DMS79 treated with DMSO at 0.1 percent for 48 hours (cell line): ENCODE data around the gene HUWE1.
"Not testable (repeated sequence)": the region's sequence is repeated elsewhere in the genome, so short reads cannot be mapped to it uniquely, and the experiment has no call there.

ENCODE experiments used
- DNase-seq: peaks from one replicate; lab custom pipeline; 2025; lab: John Stamatoyannopoulos, UW

Gene HUWE1, protein sequence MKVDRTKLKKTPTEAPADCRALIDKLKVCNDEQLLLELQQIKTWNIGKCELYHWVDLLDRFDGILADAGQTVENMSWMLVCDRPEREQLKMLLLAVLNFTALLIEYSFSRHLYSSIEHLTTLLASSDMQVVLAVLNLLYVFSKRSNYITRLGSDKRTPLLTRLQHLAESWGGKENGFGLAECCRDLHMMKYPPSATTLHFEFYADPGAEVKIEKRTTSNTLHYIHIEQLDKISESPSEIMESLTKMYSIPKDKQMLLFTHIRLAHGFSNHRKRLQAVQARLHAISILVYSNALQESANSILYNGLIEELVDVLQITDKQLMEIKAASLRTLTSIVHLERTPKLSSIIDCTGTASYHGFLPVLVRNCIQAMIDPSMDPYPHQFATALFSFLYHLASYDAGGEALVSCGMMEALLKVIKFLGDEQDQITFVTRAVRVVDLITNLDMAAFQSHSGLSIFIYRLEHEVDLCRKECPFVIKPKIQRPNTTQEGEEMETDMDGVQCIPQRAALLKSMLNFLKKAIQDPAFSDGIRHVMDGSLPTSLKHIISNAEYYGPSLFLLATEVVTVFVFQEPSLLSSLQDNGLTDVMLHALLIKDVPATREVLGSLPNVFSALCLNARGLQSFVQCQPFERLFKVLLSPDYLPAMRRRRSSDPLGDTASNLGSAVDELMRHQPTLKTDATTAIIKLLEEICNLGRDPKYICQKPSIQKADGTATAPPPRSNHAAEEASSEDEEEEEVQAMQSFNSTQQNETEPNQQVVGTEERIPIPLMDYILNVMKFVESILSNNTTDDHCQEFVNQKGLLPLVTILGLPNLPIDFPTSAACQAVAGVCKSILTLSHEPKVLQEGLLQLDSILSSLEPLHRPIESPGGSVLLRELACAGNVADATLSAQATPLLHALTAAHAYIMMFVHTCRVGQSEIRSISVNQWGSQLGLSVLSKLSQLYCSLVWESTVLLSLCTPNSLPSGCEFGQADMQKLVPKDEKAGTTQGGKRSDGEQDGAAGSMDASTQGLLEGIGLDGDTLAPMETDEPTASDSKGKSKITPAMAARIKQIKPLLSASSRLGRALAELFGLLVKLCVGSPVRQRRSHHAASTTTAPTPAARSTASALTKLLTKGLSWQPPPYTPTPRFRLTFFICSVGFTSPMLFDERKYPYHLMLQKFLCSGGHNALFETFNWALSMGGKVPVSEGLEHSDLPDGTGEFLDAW (N-terminal part only)

DNA sequence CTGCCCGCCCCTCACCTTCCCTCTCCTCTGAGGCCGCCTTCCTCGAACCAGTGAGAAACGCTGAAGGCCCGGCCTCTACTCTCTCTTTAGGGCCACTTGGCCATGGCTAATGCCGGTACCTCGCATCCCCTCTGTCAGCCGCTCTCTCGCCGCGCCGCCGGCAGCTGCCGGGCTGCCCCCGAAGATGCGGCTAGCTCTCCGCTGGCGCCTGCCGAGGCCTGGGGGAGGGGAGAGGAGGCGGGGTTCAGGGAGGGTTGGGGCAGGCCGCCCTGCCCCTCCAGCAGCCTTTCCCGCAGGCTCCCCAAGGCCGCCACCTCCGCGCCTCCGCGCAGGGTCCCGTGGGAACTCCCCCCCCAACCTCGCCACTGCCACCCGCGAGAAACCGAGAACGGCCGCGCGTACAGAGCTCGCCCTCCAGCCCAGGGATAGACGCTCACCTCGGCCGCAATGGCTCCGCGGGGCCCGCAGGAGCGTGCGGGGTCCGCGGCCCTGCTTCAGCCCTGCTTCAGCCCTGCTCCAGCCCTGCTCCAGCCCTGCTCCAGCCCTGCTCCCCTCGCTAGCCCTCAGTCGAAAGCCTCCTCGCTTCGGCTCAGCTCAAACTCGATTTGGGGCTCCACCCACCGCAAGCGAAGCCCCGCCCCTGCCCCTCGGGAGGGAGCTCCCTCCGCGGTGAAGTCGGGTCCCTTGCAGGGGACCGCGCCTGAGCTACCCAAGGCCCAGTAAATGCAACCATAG is at the start of gene HUWE1:
Gene HUWE1, minus strand, starts transcription at position 569 of the 735 bp plus-strand sequence. CDS start 32,612 bp downstream, outside the sequence.
- DNase-seq: peak; percentile 38

DNA sequence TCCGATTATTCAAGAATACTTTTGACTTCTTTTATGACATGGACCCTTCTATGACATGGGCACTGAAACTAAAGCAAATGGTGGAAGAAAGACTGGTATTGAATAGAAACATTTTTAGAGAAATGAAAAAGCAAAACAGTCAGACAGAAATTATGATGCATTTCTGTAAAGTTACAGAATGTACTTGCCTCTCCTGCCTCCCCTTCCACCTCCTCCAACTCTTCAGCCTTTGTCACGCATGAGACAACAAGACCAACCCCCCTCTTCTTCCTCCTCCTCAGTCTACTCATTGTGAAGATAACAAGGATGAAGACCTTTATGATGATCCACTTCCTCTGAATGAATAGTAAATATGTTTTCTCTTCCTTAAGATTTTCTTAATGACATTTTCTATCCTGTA is 46.3 kb upstream of the HUWE1 start:
- DNase-seq: no peak

DNA sequence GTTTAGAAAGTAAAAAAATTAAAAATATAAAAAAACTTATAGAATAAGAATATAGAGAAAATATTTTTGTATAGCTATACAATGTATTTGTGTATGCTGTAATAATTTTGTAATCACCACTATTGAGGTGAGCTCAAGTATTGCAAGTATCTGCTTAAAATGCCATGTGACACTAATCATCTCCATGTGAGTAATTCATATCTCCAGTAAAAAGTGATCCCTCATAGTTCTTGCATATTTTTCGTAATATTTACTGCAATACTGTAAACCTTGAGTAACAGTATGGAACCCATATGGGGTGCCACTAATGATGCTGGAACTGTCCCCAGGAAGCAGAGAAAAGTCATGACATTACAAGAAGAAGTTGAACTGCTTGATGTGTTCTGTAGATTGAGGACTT is 43.2 kb upstream of the HUWE1 start:
- no peak for DNase-seq

DNA sequence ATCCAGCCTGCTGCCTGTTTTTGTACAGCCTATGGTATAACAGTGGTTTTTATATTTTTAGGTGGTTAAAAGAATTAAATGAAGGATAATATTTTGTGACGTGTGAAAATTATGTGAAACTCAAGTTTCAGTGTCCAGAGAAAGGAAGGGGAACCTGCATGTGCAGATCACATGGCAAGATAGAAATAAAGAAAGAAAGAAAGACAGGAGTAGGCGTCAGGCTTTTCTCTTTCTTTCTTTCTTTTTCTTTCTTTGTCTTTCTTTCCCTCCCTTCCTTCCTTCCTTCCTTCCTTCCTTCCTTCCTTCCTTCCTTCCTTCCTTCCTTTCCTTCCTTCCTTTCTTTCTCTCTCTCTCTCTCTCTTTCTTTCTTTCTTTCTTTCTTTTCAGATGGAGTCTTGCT is 42.0 kb upstream of the HUWE1 start:
- DNase-seq: no peak

DNA sequence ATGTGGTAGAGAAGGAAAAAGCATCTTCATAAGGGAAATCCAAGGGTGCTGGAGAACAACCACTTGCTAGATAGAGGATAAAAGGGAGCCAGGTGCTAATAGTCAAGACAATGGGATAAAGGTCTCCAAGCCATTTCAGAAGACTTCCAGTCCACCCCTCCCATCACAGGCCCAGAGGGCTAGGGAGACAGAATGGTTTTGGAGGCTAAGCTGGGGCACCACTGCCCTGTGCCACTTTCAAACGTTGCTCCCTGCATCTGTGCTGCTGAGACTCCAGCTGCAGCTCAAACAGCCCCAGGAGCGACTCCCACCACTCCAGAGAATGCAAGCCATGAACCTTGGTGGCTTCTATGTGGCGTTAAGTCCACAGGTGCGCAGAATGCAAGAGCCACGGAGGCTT is 38.4 kb upstream of the HUWE1 start:
- no peak for DNase-seq

DNA sequence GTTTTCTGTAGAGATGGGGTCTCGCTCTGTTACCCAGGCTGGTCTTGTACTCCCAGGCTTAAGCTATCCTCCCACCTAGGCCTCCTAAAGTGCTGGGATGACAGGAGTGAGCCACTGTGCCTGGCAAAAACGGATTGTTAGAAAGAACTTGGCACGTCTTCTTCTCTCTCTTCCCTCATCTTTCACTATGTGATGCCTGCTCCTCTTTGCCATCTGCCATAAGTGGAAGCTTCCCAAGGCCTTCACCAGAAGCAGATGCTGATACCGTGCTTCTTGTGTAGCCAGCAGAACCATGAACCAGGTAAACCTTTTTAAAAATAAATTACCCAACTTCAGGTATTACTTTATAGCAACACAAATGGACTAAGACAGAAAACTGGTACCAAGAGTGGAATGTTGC is 36.9 kb upstream of the HUWE1 start:
- DNase-seq: no peak

DNA sequence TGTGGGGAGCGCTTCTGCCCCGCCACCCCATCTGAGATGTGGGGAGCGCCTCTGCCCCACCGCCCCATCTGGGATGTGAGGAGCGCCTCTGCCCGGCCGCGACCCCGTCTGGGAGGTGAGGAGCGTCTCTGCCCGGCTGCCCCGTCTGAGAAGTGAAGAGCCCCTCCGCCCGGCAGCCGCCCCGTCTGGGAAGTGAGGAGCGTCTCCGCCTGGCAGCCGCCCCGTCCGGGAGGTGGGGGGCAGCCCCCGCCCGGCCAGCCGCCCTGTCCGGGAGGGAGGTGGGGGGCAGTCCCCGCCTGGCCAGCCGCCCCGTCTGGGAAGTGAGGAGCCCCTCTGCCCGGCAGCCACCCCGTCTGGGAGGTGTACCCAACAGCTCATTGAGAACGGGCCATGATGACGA is 35.1 kb upstream of the HUWE1 start:
- DNase-seq: not testable (repeated sequence)

DNA sequence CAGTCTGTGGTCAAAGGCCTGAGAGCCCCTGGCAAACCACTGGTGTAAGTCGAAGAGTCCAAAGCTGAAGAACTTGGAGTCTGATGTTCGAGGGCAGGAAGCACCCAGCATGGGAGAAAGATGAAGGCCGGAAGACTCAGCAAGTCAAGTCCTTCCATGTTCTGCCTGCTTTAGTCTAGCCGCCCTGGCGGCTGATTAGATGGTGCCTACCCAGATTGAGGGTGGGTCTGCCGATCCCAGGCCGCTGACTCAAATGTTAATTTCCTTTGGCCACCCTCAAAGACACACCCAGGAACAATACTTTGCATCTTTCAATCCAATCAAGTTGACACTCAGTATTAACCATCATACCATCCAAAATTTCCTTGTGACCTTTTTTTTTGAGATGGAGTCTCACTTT is 33.1 kb upstream of the HUWE1 start:
- not testable (repeated sequence) for DNase-seq

DNA sequence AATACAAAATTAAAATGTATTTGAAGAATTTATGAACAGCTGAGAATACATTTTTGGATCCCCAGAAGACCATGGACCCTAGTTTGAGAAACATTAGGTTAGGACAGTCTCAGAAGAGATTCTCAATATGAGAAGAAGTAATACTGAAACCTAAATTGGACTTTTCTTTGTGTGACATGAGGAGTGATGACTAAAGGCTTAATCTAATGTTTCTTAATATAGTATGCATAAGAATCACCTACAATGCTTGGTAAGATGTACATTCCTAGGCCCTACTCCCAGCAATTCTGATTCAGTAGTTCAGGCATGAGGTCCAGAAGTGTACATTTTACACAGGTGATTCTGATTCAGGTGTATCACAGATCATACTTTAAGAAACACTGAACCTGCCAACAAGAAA is 31.6 kb upstream of the HUWE1 start:
- no peak for DNase-seq

DNA sequence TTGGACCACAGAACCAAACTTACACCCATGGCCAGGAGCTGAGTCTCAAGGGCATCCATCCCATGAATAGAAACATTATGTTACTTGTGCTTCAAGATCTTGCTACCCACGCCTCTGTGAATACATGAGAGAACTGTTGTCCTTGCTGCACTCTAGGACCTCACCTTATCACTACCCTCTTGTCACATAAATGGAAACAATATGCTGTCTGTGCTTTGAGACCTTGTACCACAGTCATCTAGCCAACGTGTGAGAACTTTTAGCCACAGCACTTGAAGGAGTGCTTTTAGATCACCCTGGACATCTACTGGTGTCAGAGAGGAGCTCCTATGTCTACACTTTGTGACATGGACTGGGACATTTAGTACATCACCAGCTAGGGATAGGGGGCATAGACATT is 30.7 kb upstream of the HUWE1 start:
- DNase-seq: no peak

DNA sequence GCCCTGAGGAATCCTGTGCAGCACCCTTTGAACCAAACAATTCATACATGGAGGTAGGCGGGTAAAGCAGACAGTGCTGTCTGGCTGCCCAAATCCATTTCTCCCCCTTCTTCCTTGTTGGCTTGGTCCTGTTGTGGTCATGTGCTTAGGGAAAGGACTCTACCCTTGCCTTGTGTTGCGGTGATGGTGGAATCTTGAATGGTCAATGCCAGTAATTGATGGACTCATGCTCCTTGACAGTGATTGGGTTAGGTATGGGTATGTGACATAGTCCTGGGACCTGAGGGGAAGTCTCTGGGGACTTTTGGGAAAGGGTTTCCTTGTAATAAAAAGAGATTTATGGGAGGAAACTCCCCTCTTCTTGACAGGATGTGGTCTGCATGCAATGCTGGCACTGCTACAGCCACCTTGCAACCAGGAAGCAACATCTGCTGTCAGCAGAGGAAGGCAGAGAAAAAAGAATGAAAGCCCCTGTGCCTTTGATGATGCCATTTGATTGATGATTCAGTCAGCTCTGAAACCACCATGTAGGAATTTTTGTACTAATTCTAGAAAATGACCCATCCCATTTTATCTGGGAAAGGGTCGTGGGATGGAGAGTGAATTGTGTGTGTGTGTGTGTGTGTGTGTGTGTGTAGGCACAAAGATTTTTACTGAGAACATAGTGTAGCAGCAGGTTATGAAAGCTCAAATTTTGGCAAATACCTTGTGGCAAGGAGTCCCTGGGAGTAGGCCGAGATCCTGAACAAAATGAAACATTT is 30.0 kb upstream of the HUWE1 start:
- DNase-seq: no peak

DNA sequence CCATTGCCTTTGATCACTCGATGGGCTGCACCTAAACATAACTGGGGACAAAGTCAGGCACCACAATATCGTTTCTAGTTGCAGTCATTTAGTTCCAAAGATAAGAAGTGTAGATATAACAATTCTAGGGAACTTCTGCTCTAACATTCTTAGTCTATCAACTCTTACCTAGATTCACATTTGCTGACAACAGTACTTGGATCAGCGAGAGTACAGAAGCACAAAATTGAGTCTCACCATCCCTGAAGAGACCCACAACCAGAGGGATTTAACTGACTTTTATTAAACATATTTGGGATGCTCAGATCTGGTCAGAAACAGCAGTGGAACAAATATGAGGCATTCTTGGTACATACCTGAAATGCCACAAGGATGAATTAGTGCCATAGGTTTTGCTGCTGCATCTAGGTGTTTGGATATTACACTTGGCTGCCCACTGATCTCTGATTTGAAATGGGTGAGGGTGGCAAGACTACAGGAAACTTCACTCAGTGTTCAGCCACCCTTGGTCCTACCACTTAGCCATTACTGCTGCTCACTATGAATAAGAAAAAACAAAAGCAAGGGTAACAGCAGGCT is 28.9 kb upstream of the HUWE1 start:
- no peak for DNase-seq

DNA sequence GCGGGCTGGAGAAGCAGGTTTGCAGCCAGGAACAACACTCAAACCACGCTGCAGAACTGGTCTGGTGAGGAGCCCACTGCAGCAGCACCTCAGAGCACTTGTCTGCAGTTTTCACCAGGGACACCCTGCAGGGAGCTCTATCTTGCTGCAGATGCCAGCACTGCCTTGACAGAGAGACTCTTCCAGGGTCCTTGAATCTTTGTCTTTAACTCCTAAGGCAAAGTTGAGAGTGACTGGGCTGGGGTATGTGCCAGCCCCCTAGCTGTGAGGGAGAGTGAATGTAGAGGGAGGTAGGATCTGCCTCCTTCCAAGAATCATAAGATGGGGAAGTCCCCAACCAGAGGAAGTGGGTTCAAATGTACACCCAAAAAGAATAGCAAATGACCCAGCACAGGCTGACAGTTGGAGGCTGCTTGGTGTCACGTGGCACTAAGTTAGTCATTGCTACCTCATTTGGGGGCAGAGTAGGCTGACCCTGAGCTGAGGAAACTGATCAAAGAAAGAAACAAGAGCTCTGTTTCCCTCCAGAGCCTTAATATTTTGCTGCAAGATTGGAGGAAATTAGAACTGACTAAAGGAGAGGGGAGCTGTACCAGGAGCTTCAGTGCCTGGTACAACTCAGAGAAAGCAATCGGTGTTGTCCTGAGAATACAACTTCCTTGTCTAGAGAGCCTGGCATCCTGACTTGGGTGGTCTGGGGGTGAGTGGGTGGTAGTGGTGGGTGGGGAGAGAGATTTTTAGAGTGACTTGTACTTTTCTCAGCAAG is 28.2 kb upstream of the HUWE1 start:
- no peak for DNase-seq

DNA sequence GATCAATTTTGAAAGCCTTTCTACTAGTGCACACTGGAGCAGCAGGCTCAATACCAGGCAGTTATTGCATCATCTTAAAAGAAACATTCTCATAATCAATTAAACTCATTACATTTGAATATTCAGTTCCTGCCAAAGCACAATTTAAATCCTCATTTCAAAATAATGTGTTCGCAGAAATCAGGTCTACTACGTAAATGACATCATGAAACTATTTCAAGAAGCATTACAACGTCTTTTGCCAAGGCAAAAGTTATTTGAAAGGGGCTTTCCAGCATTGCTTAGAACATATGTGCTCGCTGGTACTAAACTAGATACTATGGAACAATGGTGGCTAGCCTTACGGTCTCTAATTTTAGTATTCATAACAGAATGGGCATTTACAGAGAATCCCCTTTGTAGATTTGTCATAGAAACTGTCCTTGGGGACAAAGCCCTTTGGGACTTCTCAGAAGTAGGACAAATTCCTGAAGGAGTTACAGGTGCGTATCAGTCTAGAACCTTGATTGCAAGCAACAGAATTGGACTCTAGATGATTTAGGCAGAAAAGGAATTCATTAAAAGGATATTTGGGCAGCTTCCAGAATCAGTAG is 27.6 kb upstream of the HUWE1 start:
- peak; percentile 41 for DNase-seq

DNA sequence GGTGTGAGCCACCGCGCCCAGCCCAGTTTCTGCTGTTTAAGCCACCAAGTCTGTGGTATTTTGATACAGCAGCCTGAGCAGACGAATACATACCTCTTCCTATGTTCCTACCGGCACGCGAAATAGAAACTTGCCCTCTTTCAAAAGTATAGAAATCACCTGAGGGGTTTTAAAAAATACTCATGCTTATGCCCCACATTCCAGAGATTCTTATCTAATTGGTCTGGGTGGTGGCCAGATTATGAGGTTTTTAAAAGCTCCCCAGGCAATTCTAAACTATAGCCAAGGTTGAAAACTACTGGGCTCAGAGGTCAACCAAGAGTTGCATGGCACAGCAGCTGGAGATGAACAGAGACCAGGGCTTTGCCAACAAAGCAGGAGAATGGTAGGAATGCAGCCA is 24.9 kb upstream of the HUWE1 start:
- DNase-seq: no peak

DNA sequence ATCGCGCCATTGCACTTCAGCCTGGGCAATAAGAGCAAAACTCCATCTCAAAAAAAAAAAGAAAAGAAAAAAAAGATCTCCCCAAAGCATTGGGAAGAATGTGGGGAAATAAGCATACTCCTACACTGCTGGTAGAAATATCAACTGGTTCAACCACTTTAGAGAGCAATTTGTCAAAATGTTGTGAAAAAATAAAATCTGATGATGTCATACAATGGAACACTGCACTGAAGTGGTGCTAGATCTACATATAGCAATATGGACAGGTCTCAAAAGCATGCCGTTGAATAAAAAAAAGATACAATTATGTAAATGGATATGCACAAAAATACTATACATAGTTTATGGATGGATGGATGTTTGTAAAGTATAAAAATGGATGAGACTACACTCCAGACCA is 18.3 kb upstream of the HUWE1 start:
- no peak for DNase-seq

DNA sequence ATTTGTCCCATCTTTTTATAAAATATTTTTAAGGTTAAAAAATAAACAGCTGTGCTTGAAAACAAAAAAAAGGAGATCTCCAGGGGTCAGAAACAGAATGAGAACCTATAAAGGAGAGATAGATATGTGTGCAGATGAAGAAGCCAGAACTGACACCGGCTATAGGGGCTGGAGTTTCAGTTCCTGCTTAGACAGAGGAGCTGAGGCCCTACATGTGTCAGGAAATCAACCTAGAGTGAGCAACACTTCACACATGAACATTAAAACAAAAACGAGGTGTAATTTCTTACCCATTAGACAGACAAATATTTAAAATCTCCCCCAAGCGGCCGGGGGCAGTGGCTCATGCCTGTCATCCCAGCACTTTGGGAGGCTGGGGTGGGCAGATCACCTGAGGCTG is 17.8 kb upstream of the HUWE1 start:
- DNase-seq: no peak

DNA sequence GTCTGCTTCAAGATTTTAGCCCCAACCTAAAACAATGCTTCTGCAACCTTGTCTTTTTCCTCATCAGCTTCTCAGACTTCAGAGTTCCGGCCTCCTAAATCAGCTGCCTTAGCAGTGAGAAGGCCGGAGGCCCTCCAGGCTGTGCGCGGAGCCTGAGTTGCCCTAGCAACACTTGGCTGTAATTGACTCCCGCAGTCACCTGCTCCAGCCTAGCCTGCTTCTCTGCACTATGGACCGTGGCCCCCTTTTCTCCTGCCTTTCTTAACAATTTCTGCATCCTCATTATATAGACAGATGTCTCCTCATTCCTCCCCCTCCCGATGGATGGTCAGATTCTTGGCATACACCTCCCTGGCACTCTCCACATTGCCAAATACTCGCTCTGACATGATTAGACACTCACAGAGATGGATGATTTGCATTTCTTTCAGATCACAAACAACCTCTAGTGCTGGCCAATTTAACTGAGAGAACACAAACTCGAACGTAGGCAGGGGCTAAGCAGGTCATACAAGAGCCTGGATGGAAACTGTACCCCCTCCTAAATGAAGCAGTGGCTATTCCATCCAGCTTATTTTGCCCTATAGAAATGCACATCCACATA is 9.5 kb upstream of the HUWE1 start:
- peak; percentile 49 for DNase-seq

DNA sequence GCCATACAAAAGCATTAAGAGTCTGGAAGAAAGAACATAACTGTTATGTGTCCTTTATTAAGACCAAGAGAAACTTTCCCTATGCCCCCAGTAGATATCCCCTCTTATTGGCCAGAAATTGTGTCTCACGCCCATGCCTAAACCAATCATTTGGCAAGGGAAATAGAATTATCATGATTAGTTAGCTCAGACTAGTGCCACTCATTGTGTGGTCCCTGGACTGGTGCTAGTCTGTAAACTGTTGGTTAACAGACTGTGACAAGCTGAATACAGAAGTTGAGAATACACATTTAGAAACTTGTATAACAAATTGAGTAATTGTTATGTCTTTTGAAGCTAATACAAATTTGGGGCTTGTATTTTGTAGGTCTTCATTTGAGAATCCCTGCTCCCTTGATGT is 8.1 kb upstream of the HUWE1 start:
- no peak for DNase-seq
